ENCODE data around the gene PRDM13. TPM values are rescaled to one million over a fixed set of nuclear protein-coding genes. Genes with fewer than 3 reads are reported as not detected.
"Not testable (repeated sequence)": the region's sequence is repeated elsewhere in the genome, so short reads cannot be mapped to it uniquely, and the experiment has no call there.

The PRDM13 gene
- total RNA-seq, 1 experiment from 2014 or later = 2.6 TPM

- peak; percentile 9 for DNase-seq (ENCODE audit: low read depth, low spot score)
Observed at GRCh38 chr6:99613705-99614429, 7.2 kb downstream of the PRDM13 start.

GRCh38 chr6:99614430-99615186, 8.0 kb downstream of the PRDM13 start:
- peak; percentile 66 for DNase-seq (ENCODE audit: low read depth, low spot score)
- in situ Hi-C loops (cut with HindIII; ENCODE audit: low pct_unique_long_range_greater_than_20kb, low sequenced_read_pairs) = no loop called here

More at GRCh38 chr6:99613705-99614429, 7.2 kb downstream of the PRDM13 start:
- in situ Hi-C loops (cut with HindIII; ENCODE audit: low pct_unique_long_range_greater_than_20kb, low sequenced_read_pairs) = no loop called here

DNA sequence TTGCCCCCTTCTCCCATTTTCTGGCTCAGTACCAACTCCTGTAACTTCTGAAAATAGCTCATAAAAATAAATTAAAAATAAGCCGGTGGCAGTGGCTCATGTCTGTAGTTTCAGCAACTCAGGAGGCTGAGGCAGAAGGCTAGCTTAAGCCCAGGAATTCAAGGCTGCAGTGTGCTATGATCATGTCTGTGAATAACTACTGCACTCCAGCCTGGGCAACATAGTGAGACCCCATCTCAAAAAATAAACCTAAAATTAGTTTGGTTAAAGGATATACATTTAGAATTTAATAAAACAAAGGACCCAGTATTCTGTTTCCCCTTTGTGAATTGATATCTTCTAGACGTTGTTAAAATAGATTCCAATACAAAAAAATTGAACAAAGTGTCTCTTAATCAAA, 10.5 kb downstream of the PRDM13 start:
- in situ Hi-C loops (cut with HindIII; ENCODE audit: low pct_unique_long_range_greater_than_20kb, low sequenced_read_pairs) = no loop called here
- DNase-seq (ENCODE audit: low read depth, low spot score) = no peak

GRCh38 chr6:99618649-99619408, 12.2 kb downstream of the PRDM13 start:
- no peak for DNase-seq (ENCODE audit: low read depth, low spot score)
- in situ Hi-C loops (cut with HindIII; ENCODE audit: low pct_unique_long_range_greater_than_20kb, low sequenced_read_pairs) = no loop called here

DNA sequence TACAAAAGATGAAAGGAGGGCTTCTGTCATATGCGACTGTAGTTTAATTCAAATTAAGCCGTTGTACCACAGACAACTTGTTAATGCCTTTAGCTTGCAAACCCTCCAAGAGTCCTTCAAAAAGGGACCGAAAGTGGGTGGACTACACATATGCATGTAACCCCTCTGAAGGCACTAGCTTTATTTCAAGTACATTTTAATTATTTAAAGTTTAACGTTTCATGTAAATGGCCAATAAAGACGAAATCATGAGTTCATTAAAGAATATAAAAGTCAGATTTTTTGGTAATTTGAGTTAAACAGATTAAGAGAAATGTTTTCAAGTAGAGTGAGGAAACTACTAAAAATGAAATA, 12.8 kb downstream of the PRDM13 start:
- in situ Hi-C loops (cut with HindIII; ENCODE audit: low pct_unique_long_range_greater_than_20kb, low sequenced_read_pairs) = no loop called here
- DNase-seq (ENCODE audit: low read depth, low spot score) = no peak

- DNase-seq (ENCODE audit: low read depth, low spot score); in situ Hi-C loops (cut with HindIII; ENCODE audit: low pct_unique_long_range_greater_than_20kb, low sequenced_read_pairs): not testable (repeated sequence)
Observed at GRCh38 chr6:99622044-99622443, 15.4 kb downstream of the PRDM13 start.

- DNase-seq (ENCODE audit: low read depth, low spot score) = no peak
- in situ Hi-C loops (cut with HindIII; ENCODE audit: low pct_unique_long_range_greater_than_20kb, low sequenced_read_pairs) = no loop called here
Observed at GRCh38 chr6:99629293-99629692, 22.7 kb downstream of the PRDM13 start.

DNA sequence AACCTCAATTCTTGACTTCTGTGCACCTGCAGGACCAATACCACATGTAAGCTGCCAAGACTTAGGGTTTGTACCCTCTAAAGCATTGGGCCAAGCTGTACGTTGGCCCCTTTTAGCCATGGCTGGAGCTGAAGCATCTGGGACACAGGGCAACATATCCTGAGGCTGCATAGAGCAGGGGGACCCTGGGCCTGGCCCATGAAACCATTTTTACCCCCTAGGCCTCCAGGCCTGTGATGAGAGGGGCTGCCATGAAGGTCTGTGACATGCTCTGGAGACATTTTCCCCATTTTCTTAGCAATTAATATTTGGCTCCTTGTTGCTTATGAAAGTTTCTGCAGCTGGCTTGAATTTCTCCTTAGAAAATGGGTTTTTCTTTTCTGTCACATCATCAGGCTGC, 31.0 kb downstream of the PRDM13 start:
- in situ Hi-C loops (cut with HindIII; ENCODE audit: low pct_unique_long_range_greater_than_20kb, low sequenced_read_pairs) = no loop called here

GRCh38 chr6:99638358-99638757, 31.7 kb downstream of the PRDM13 start:
- DNase-seq (ENCODE audit: low read depth, low spot score); in situ Hi-C loops (cut with HindIII; ENCODE audit: low pct_unique_long_range_greater_than_20kb, low sequenced_read_pairs): not testable (repeated sequence)

More for the DNA sequence above, 31.0 kb downstream of the PRDM13 start:
- DNase-seq (ENCODE audit: low read depth, low spot score) = no peak

- in situ Hi-C loops (cut with HindIII; ENCODE audit: low pct_unique_long_range_greater_than_20kb, low sequenced_read_pairs) = no loop called here
- DNase-seq (ENCODE audit: low read depth, low spot score) = no peak
Observed at GRCh38 chr6:99641270-99641669, 34.6 kb downstream of the PRDM13 start.

GRCh38 chr6:99645986-99646385, 39.4 kb downstream of the PRDM13 start:
- in situ Hi-C loops (cut with HindIII; ENCODE audit: low pct_unique_long_range_greater_than_20kb, low sequenced_read_pairs) = no loop called here
- DNase-seq (ENCODE audit: low read depth, low spot score) = no peak

GRCh38 chr6:99650091-99650571, 43.5 kb downstream of the PRDM13 start:
- DNase-seq (ENCODE audit: low read depth, low spot score); in situ Hi-C loops (cut with HindIII; ENCODE audit: low pct_unique_long_range_greater_than_20kb, low sequenced_read_pairs): not testable (repeated sequence)

- in situ Hi-C loops (cut with HindIII; ENCODE audit: low pct_unique_long_range_greater_than_20kb, low sequenced_read_pairs) = no loop called here
Observed at GRCh38 chr6:99660206-99660605, 53.6 kb downstream of the PRDM13 start.

DNA sequence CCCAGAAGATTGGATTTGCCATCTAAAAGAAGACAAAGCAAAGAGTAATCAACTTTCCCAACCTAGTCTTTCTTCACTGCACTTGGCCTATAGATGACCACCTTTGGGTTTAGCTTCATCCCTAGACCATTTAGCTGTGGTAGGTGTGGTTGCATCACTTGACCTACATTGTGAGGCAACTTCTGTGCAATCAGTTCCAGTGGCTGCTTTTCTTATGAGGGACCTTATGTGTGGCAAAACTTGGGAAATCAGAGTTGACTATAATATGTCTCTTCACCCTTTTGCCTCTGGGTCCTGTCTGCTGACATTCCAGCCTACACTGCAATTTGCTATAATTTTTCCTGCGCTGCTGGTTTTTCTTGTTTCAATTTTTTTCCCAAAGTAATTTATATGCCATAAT, 55.2 kb downstream of the PRDM13 start:
- in situ Hi-C loops (cut with HindIII; ENCODE audit: low pct_unique_long_range_greater_than_20kb, low sequenced_read_pairs) = no loop called here
- no peak for DNase-seq (ENCODE audit: low read depth, low spot score)

More at GRCh38 chr6:99660206-99660605, 53.6 kb downstream of the PRDM13 start:
- no peak for DNase-seq (ENCODE audit: low read depth, low spot score)

GRCh38 chr6:99662616-99663015, 56.0 kb downstream of the PRDM13 start:
- in situ Hi-C loops (cut with HindIII; ENCODE audit: low pct_unique_long_range_greater_than_20kb, low sequenced_read_pairs) = no loop called here
- DNase-seq (ENCODE audit: low read depth, low spot score) = no peak

Measured in SK-MEL-5 (cell line).